ENCODE measurements around the gene CGB3.
"Not testable (repeated sequence)": the region's sequence is repeated elsewhere in the genome, so short reads cannot be mapped to it uniquely, and the experiment has no call there.

The CGB3 gene

DNA sequence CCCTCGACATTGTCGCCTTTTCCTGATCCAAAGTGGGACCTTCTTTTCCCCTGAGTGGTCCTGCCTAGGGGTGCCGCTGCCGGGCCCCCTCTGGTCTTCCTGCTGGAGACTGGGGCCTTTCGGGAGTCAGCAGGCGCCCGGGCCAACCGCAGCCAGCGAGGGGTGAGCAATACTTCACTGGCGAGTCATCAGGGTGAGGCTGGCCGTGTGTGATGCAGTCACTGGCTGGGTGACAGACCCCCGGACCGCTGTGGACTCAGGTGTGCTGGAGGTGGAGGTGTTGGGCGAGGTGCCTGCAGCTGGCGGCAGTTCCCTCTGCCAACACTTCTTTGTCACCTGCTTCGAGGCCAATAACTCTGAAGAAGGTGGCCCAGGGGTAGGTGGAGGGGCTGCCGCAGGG lies 18.0 kb upstream of the CGB3 start:
- Histone ChIP-seq H3K4me1 (0 out of 2 replicates have a peak, but pooled peaks cover 11% of the 10 kb centered on the region), H3K4me2 (no peak overlapping the region), H3K27ac (no peak overlapping the region), H3K9me3 (no peaks in the 10 kb centered on the region), H3K36me3 (no peaks in the 10 kb centered on the region), H4K20me1 (no peaks in the 10 kb centered on the region), H3K4me3 (no peak overlapping the region), H3K9ac (no peak overlapping the region), H3K27me3 (no peaks in the 10 kb centered on the region)
- no peak for TF ChIP-seq Cebpa-rat (IDR thresholded peaks at IDR 0.05)

DNA sequence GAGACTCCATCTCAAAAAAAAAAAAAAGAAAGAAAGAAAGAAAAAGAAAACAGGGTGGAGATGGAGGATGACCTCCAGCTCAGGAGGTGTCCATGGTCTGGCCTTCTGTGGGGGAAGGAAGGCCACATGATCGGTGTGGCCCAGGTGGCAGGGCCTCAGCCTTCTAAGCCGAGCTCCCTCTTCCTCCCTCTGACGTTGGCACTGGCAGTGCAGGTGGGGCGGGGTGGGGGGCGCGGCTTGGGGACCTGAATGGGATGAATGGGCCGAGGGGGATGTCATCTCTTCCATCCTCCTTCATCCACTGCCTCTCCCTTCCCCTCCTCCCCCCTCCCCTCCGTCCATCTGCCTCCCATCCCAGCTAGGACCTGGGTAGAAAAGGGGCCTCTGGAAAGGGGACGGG lies 15.6 kb upstream of the CGB3 start:
- not testable (repeated sequence) for H3K36me3 ChIP-seq, H3K9ac ChIP-seq, H3K9me3 ChIP-seq, H3K27ac ChIP-seq, H4K20me1 ChIP-seq, H3K4me3 ChIP-seq, H3K27me3 ChIP-seq
- Histone ChIP-seq H3K4me2 (peak overlapping the region; percentile 37; the same call in 1 of the 2 replicates), H3K4me1 (0 out of 2 replicates have a peak, but pooled peaks cover 11% of the 10 kb centered on the region)

DNA sequence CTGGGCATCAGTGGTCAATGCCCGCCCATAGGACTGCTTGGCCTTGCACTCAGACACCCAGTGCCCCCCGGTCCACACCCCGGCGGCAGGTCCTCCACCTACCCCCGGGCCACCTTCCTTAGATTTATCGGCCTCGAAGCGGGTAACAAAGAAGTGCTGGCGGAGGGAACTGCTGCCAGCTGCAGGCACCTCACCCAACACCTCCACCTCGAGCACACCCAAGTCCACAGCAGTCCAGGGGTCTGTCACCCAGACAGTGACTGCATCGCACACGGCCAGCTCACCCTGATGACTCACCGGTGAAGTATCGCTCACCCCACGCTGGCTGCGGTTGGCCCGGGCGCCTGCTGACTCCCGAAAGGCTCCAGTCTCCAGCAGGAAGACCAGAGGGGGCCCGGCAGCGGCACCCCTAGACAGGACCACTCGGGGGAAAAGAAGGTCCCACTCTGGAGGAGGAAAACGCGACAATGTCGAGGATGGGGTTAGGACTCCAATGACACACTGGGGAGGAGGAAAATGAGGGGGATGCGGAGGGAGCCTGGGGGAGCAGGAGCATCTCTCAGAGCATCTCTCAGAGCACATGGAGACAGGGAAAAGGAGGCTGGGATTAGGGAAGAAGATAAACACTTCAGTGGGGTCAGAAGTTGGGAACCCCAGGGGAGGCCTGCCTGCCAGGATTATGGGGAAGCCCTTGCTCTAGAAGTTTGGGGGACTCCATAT lies 14.6 kb upstream of the CGB3 start:
- not testable (repeated sequence) for H3K4me3 ChIP-seq, H3K9me3 ChIP-seq, H3K27ac ChIP-seq, H3K36me3 ChIP-seq, H3K27me3 ChIP-seq, H4K20me1 ChIP-seq, H3K9ac ChIP-seq
- H3K4me1 ChIP-seq = 0 out of 2 replicates have a peak, but pooled peaks cover 11% of the 10 kb centered on the region
- peak overlapping the region; percentile 37; the same call in 1 of the 2 replicates for H3K4me2 ChIP-seq

DNA sequence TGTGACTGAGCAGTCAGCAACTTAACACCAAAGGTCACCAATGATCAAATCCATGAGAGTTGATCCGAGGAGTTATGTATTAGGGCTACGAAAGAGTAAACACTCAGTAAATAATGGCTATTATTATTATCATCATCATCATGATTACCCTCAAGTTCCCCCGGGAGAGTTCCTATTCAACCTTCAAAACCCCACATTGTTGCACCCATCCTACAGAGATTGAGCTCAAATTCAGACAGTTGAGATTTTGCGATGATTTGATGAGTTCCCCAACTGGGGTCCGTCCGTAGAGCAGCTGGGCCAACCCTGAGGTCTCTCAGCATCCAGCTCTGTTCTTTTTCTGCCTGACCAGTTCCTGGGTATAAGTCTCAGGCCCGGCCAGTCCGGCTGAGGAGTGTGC lies 14.0 kb upstream of the CGB3 start:
- 0 out of 2 replicates have a peak, but pooled peaks cover 11% of the 10 kb centered on the region for H3K4me1 ChIP-seq
- H3K27me3 ChIP-seq, H3K9me3 ChIP-seq, H4K20me1 ChIP-seq, H3K36me3 ChIP-seq, H3K27ac ChIP-seq, H3K4me2 ChIP-seq, H3K9ac ChIP-seq, H3K4me3 ChIP-seq: not testable (repeated sequence)

DNA sequence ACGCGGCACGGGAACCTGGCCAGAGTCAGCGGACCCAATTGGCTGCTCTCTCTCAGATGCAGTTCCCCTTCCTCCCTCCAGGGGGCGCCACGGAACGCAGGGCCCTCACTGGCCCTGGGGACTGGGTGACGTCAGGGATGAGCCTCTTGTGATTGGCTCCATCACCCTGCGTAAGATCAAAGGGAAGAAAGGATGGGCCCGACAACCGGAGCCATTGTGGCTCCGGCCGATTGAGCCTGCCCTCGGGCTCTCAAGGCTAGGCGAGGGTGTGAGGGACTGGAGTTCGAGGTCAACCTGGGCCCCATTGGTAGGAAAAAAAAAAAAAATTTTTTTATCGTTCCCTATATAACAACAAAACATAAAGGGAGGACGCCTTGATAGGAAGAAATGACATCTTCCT lies 12.7 kb upstream of the CGB3 start, which contains the start of gene CGB1:
CGB1 (minus strand) TSS at position 81 of the 400 bp plus-strand sequence. CDS start 184 bp downstream, outside the sequence.
- H3K27ac ChIP-seq, H3K4me3 ChIP-seq, H3K36me3 ChIP-seq, H3K9me3 ChIP-seq, H3K9ac ChIP-seq, H3K27me3 ChIP-seq, H3K4me2 ChIP-seq, H4K20me1 ChIP-seq: not testable (repeated sequence)
- 0 out of 2 replicates have a peak, but pooled peaks cover 11% of the 10 kb centered on the region for H3K4me1 ChIP-seq

DNA sequence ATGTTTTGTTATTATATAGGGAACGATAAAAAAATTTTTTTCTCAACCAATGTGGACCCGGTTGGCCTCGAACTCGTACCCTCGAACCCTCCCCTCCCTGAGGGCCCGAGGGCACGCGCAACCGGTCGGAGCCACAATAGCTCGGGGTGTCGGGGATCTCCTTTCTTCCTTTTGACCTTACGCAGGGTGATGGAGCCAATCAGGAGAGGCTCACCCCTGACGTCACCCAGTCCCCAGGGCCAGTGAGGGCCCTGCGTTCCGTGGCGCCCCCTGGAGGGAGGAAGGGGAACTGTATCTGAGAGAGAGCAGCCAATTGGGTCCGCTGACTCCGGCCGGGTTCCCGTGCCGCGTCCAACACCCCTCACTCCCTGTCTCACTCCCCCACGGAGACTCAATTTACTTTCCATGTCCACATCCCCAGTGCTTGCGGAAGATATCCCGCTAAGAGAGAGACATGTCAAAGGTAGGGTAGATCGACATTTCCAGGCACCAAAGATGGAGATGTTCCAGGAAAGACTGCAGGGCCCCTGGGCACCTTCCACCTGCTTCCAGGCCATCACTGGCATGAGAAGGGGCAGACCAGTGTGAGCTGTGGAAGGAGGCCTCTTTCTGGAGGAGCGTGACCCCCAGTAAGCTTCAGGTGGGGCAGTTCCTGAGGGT lies 7.6 kb upstream of the CGB3 start, which contains the start of gene CGB2:
CGB2 (plus strand) TSS at position 249 of the 660 bp plus-strand sequence; CDS start at position 455, 206 bp downstream.
- H3K36me3 ChIP-seq, H3K9me3 ChIP-seq, H3K4me1 ChIP-seq, H3K27me3 ChIP-seq, H4K20me1 ChIP-seq, H3K27ac ChIP-seq, H3K4me2 ChIP-seq, H3K4me3 ChIP-seq, H3K9ac ChIP-seq: not testable (repeated sequence)

DNA sequence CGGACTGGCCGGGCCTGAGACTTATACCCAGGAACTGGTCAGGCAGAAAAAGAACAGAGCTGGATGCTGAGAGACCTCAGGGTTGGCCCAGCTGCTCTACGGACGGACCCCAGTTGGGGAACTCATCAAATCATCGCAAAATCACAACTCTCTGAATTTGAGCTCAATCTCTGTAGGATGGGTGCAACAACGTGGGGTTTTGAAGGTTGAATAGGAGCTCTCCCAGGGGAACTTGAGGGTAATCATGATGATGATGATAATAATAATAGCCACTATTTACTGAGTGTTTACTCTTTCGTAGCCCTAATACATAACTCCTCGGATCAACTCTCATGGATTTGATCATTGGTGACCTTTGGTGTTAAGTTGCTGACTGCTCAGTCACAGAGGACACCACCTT lies 6.2 kb upstream of the CGB3 start:
- H3K4me1 ChIP-seq, H3K4me3 ChIP-seq, H3K36me3 ChIP-seq, H3K9ac ChIP-seq, H3K9me3 ChIP-seq, H4K20me1 ChIP-seq, H3K4me2 ChIP-seq, H3K27me3 ChIP-seq, H3K27ac ChIP-seq: not testable (repeated sequence)

DNA sequence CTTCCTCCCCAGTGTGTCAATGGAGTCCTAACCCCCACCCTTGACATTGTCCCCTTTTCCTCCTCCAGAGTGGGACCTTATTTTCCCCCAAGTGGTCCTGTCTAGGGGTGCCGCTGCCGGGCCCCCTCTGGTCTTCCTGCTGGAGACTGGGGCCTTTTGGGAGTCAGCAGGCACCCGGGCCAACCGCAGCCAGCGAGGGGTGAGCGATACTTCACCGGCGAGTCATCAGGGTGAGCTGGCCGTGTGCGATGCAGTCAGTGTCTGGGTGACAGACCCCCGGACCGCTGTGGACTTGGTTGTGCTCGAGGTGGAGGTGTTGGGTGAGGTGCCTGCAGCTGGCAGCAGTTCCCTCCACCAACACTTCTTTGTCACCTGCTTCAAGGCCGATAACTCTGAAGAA lies 5.6 kb upstream of the CGB3 start:
- H3K9ac ChIP-seq, H3K4me2 ChIP-seq, H3K36me3 ChIP-seq, H3K27ac ChIP-seq, H4K20me1 ChIP-seq, H3K27me3 ChIP-seq, H3K4me1 ChIP-seq, H3K9me3 ChIP-seq, H3K4me3 ChIP-seq: not testable (repeated sequence)

DNA sequence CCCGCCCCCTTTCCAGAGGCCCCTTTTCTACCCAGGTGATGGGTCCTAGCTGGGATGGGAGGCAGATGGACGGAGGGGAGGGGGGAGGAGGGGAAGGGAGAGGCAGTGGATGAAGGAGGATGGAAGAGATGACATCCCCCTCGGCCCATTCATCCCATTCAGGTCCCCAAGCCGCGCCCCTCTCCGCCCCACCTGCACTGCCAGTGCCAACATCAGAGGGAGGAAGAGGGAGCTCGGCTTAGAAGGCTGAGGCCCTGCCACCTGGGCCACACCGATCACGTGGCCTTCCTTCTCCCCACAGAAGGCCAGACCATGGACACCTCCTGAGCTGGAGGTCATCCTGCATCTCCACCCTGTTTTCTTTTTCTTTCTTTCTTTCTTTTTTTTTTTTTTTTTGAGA lies 4.6 kb upstream of the CGB3 start:
- H3K4me3 ChIP-seq, H3K4me1 ChIP-seq, H3K27ac ChIP-seq, H3K9ac ChIP-seq, H3K4me2 ChIP-seq, H3K36me3 ChIP-seq, H3K9me3 ChIP-seq, H4K20me1 ChIP-seq, H3K27me3 ChIP-seq: not testable (repeated sequence)

DNA sequence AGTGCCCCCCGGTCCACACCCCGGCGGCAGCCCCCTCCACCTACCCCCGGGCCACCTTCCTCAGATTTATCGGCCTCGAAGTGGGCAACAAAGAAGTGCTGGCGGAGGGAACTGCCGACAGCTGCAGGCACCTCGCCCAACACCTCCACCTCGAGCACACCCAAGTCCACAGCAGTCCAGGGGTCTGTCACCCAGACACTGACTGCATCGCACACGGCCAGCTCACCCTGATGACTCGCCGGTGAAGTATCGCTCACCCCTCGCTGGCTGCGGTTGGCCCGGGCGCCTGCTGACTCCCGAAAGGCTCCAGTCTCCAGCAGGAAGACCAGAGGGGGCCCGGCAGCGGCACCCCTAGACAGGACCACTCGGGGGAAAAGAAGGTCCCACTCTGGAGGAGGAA lies 1.5 kb upstream of the CGB3 start:
- H3K9ac ChIP-seq, H3K27me3 ChIP-seq, H3K27ac ChIP-seq, H3K4me2 ChIP-seq, H3K4me3 ChIP-seq, H3K9me3 ChIP-seq, H4K20me1 ChIP-seq, H3K36me3 ChIP-seq: not testable (repeated sequence)
- H3K4me1 ChIP-seq = peaks cover 12% of the 10 kb centered on the region

DNA sequence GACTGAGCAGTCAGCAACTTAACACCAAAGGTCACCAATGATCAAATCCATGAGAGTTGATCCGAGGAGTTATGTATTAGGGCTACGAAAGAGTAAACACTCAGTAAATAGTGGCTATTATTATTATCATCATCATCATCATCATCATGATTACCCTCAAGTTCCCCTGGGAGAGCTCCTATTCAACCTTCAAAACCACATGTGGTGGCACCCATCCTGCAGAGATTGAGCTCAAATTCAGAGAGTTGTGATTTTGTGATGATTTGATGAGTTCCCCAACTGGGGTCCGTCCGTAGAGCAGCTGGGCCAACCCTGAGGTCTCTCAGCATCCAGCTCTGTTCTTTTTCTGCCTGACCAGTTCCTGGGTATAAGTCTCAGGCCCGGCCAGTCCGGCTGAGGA lies 955 bp upstream of the CGB3 start:
- H3K4me2 ChIP-seq, H3K27ac ChIP-seq, H3K36me3 ChIP-seq, H3K27me3 ChIP-seq, H3K9me3 ChIP-seq, H3K9ac ChIP-seq, H3K4me3 ChIP-seq, H4K20me1 ChIP-seq: not testable (repeated sequence)
- H3K4me1 ChIP-seq = peaks cover 17% of the 10 kb centered on the region

All from BLaER1 (cell line).